Astrocyte of the hippocampus (primary cell): ENCODE data around the gene SMIM35.

ENCODE experiments used
- DNase-seq: peaks from one replicate; pipeline ENCODE4 v3.0.0; 2011; ENCODE audit warnings: low read depth, low spot score

SMIM35 gene

DNA sequence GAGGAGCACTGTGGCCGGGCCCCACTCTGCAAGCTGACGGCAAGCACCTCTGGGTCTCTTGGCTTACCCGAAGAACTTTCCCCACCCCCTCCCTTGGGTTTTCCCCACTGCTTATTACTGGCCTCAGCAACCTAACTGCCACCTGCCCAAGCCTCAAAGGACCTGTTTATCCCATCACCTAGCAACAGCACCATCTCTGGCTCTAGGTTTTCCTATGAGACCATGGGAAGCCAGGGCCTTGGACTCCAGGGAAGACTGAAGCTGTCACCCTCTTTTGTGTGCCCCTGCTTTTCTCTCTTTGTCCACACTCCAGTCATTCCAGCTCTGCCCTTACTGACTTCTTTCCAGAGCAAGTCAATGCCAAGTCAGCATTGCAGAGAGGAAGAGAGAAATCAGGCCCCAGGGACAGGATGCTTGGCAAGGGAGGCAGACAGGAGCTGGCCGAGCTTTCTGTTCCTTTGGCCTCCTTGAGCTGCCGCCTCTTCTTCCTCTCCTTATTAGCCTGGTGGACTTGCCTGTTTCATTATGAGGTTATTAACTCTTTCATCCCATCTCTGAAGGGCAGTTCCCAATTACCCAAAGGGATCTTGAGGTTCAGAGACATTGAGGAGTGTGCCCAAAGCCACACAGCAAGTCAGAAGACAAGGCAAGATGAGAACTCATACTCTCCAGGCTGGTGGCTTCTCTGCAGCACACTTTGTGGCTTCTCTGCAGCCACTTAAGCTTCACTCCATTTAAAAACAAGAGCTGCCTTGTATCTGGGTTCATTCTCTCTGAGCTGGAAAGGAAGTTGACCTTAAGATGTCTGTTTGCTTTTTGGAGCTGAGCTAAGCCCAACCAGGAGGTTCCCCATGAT is at the start of gene SMIM35:
Gene SMIM35, minus strand, starts transcription at position 51 of the 856 bp plus-strand sequence. CDS start 206 bp downstream, outside the sequence.
- DNase-seq = no peak

DNA sequence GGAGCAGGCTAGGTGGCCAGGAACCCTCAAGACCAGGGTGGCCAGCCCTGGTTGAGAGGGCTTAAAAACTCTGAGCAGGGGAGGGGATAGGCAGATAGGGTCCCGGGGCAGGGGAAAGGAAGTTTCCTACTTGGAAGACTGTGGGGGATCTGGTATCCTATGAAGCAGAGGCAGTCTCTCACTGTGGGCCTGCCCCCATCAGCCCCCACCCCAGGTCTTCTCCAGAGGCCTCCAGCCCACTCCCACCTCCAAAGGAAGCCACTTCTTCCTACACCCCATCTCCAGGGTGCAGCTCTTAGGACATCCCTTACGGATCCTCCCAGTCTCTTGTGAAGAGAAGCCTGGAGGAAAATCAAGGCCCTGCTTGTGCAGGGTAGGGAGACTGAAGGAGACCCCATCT is 49.6 kb upstream of the SMIM35 start:
- no peak for DNase-seq

- no peak for DNase-seq
Observed at GRCh38 chr11:118135796-118136165, 49.0 kb upstream of the SMIM35 start.

- no peak for DNase-seq
Observed at GRCh38 chr11:118135051-118135795, 48.5 kb upstream of the SMIM35 start.

GRCh38 chr11:118133816-118134215 is 47.1 kb upstream of the SMIM35 start:
- no peak for DNase-seq

- no peak for DNase-seq
Observed at GRCh38 chr11:118132385-118133151, 45.8 kb upstream of the SMIM35 start.

- DNase-seq = no peak
Observed at GRCh38 chr11:118129471-118130172, 42.9 kb upstream of the SMIM35 start.

- DNase-seq = no peak
Observed at GRCh38 chr11:118128721-118129470, 42.1 kb upstream of the SMIM35 start.

GRCh38 chr11:118128310-118128709 is 41.5 kb upstream of the SMIM35 start:
- no peak for DNase-seq

DNA sequence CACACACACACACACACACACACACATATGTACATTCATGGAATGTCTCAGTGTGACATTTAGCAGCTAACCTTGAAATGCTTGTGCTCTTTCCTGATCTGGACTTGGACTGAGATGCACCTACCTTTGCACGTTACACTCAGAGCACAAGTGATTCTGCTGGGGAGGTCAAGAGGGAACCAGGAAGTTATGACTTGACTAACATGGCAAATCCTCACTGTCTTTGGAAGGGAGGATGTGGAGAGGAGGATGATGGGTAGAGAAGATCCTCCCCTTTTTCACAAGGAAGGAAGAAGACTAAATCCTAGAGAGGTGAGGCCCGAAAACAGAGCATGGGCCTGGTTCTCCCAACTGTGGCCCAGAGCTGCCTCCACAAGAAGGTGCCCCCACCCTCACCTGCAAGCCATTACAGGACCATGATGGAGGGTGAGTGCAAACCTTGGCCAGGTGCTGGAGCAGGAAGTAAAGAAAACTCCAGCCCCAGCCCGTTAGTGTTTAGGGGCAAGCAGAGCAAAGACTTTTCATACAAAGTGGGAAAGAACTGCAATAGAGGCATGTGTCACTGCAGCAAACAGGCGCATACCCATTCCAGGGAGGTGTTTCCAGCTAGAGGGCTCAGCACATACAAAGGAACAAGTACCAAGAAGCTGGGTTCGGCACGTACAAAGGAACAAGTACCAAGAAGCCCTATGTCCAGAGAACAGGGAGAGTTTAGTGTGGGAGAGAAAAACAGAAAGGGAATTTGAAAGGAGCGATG is 39.5 kb upstream of the SMIM35 start:
- no peak for DNase-seq

GRCh38 chr11:118124929-118125535 is 38.3 kb upstream of the SMIM35 start:
- no peak for DNase-seq

GRCh38 chr11:118120793-118121192 is 34.0 kb upstream of the SMIM35 start:
- DNase-seq = no peak

- no peak for DNase-seq
Observed at GRCh38 chr11:118117790-118118601, 31.2 kb upstream of the SMIM35 start.

DNA sequence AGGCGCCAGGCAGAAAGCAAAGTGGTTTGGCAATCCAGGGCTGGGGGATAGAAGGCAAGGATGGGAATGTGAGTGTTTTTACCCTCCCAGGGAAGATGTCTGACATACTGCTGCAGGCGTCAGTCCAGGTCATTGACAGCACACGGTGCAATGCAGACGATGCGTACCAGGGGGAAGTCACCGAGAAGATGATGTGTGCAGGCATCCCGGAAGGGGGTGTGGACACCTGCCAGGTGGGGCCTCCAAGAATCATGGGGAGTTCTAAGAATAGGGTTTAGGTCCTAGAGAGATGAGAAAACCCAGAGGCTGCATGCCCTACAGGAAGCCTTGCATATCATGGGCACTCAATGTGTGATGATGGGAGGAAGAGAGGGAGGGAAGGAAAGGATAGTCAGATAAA is 28.3 kb upstream of the SMIM35 start:
- no peak for DNase-seq

GRCh38 chr11:118114266-118114665 is 27.5 kb upstream of the SMIM35 start:
- no peak for DNase-seq

DNA sequence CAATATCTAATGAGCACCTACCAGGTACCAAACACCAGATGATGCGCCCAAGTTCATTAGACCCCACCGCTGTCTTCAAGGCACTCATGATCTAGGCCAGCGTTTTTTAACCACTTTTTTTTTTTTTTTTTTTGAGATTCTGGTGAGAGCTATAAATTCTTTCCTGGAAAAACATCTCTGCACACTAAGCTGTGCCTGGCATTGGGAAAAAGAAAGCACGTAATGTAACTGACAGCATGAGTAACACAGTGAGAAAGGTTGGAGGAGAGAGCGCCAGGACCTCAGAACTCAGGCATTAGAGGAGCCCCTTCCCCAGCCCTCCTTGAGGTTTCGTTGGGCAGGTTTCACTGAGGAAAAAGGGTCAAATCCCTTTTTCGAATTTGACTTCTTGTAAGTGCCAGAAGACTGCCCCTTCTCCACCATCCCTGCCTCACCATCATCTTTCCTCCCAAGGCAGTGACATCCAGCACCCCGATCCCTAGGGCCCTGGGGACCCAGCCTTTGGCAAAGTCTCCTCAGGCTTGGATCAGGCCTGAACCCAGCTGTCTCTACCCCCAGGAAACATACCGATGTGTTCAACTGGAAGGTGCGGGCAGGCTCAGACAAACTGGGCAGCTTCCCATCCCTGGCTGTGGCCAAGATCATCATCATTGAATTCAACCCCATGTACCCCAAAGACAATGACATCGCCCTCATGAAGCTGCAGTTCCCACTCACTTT is 26.1 kb upstream of the SMIM35 start:
- no peak for DNase-seq

- DNase-seq = no peak
Observed at GRCh38 chr11:118111744-118112035, 24.9 kb upstream of the SMIM35 start.

DNA sequence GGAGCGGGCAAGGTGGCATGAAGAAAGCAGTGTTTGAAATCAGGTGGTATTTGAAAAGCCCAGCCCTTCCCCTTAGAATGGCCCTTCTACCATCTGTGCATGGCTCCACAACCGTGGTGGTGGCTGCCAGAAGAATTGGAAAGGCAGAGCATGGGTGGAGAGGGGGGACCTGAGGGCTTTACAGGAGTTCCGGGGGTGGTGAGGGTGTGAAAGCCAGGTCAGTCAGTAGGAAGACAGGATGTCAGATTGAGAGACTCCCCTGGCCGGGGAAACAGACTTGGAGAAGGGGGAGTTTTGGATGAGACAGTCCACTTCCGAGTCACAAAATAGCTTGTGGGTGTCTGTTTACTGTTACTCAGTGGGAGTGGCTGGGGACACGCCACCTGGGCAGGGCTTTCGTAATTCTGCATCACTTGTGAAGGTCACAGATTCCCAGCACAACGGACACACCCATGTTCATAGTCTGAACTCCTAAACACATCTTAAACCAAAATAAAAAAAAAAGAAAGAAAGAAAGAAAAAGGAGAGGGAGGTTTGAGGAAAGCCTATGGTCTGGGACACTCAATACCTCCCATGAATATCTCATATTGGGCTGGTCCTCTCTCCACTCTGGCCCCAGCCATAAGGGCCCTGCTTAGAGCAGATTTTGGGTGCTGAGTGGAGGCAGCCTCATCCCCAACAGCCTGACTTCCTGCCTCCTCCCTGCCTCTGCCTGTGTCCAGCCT is 24.4 kb upstream of the SMIM35 start:
- no peak for DNase-seq
